CD4-positive, alpha-beta T cell (primary cell): ENCODE results near the gene ALDH3A2. TPM values are rescaled to one million over a fixed set of nuclear protein-coding genes. Genes with fewer than 3 reads are reported as not detected.

Experiments
- ATAC-seq: fragments of 200-7000 bp; cut with Tn5 transposase; one replicate; pipeline ENCODE4 v1.10.0; 2022; ENCODE audit warnings: mild to moderate bottlenecking; ENCODE audit not compliant: poor library complexity
- CTCF ChIA-PET: fragments of 350-600 bp; sonication (Branson Sonifier 250); formaldehyde crosslinking; loops from one replicate; lab custom pipeline; 2021; ENCODE audit warnings: antibody characterized with exemption, inconsistent platforms; lab: Charles Lee
- POLR2A ChIA-PET: fragments of 350-600 bp; sonication (Branson Sonifier 250); formaldehyde crosslinking; loops from one replicate; lab custom pipeline; 2021; ENCODE audit warnings: antibody characterized with exemption, inconsistent platforms; lab: Charles Lee
- DNase-seq, 14 experiments: peaks; one replicate each; pipeline ENCODE4 v3.0.0-alpha.2; 2013 to 2020; ENCODE audit warnings: mixed read lengths in 2 of 14
- H3K27ac ChIP-seq, 2 donors: one replicate each; pipeline versions ENCODE4 v1.5.1 to v1.7.0; 2013; ENCODE audit warnings: low read length in 2 of 2, low read depth in 1 of 2, mild to moderate bottlenecking in 1 of 2
- H3K27me3 ChIP-seq, 2 experiments: 1 replicate in 1 of 2; 2 replicates in 1 of 2; pipeline versions ENCODE4 v1.6.1 to v1.7.0; 2013; ENCODE audit warnings: low read length in 2 of 2, control low read depth in 1 of 2, mild to moderate bottlenecking in 1 of 2, moderate library complexity in 1 of 2; ENCODE audit not compliant: insufficient read depth in 2 of 2, control insufficient read depth in 1 of 2
- H3K36me3 ChIP-seq: one replicate; pipeline ENCODE4 v1.6.1; 2013; ENCODE audit warnings: low read length, control low read depth; ENCODE audit not compliant: insufficient read depth
- H3K4me1 ChIP-seq: one replicate; pipeline ENCODE4 v1.6.1; 2013; ENCODE audit warnings: low read length, control low read depth; ENCODE audit not compliant: insufficient read depth
- H3K4me3 ChIP-seq: one replicate; pipeline ENCODE4 v1.5.1; 2013; ENCODE audit warnings: mild to moderate bottlenecking, low read length, moderate library complexity
- H3K9me3 ChIP-seq, 2 experiments: 1 replicate in 1 of 2; 2 replicates in 1 of 2; pipeline versions ENCODE4 v1.6.1 to v1.7.0; 2013; ENCODE audit warnings: low read length in 2 of 2, mild to moderate bottlenecking in 2 of 2, control low read depth in 1 of 2, moderate library complexity in 1 of 2; ENCODE audit not compliant: control insufficient read depth in 1 of 2, insufficient read depth in 1 of 2
- H3K27ac Mint-ChIP-seq: one replicate; pipeline ENCODE4 v1.8.0; 2020; ENCODE audit warnings: mixed read lengths
- H3K27me3 Mint-ChIP-seq: one replicate; pipeline ENCODE4 v1.8.0; 2021; ENCODE audit warnings: mixed read lengths
- H3K36me3 Mint-ChIP-seq: one replicate; pipeline ENCODE4 v1.8.0; 2021; ENCODE audit warnings: low read depth, mixed read lengths
- H3K4me1 Mint-ChIP-seq: one replicate; pipeline ENCODE4 v1.8.0; 2021; ENCODE audit warnings: low read depth, mixed read lengths
- H3K4me3 Mint-ChIP-seq: one replicate; pipeline ENCODE4 v1.8.0; 2020; ENCODE audit warnings: mild to moderate bottlenecking, mixed read lengths
- H3K9me3 Mint-ChIP-seq: one replicate; pipeline ENCODE4 v1.8.0; 2020; ENCODE audit warnings: mixed read lengths
- CTCF ChIP-seq: fragments of 200-600 bp; IDR thresholded peaks from one replicate; pipeline ENCODE4 v1.8.0; 2022; ENCODE audit warnings: antibody characterized with exemption, mild to moderate bottlenecking
- intact Hi-C, 2 experiments: fragments of 100-400 bp; cut with DNase I in 1 of 2; cut with micrococcal nuclease in 1 of 2; formaldehyde crosslinking; loops; one replicate each; pipeline versions ENCODE4 v1.15.1 to v1.9.0; 2023 to 2025; cut with DNase I, micrococcal nuclease
- total RNA-seq, 174 experiments: library from RNA in 2 of 174; stranded (reverse) in 2 of 174; gene quantifications; one replicate each; pipeline ENCODE4 v1.2.3 and lab custom pipeline; 2021 to 2026

Gene ALDH3A2
- total RNA-seq, 2 experiments from 2014 or later = 20.0 to 20.9 TPM

DNA sequence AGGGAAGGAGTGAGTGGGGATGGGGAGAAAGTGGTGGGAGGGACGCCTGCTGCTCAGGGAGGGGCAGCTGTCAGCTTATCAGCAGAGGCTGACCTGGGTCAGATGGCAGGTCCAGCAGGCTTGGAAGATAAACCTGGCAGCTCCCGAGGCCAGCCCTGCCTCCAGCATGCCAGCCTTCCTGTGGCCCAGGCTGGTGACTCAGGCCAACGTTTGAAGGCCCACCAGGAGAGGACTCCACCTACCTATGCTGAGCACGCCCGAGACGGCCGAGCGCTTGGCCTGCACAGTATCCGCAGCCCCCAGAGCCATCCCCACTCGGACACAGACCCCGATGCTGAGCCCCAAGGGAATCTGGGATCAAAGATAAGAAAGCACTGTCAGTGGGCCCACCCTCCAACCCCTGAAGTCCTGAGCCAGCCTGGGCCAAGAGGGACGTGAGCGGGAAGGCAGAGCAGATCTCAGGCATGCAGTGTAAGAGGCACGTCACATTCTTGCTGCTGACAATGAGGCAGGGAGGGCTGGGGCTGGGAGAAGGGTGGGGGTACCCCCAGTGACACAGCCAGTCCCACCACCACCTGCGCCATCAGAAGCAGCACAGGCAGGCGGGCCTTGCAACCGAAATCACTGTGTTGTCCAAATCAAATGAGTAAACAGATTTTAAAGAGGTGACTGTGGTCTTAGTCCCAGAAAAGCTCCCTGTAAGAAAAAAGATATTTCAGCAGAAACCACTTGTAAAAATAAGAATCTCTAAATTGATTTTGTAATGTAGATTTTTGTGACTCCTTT, 55.5 kb downstream of the ALDH3A2 start:
- H3K27me3 ChIP-seq = no peaks in the 10 kb centered on the region
- no peaks in the 10 kb centered on the region for H3K36me3 ChIP-seq
- H3K27ac ChIP-seq = no peak overlapping the region
- no peak overlapping the region for H3K4me3 ChIP-seq
- Mint-ChIP-seq H3K9me3 (no peaks in the 10 kb centered on the region), H3K27ac (no peak overlapping the region), H3K4me3 (no peak overlapping the region), H3K36me3 (no peaks in the 10 kb centered on the region), H3K27me3 (no peaks in the 10 kb centered on the region), H3K4me1 (no peaks in the 10 kb centered on the region)
- H3K9me3 ChIP-seq = no peaks in the 10 kb centered on the region
- H3K4me1 ChIP-seq = no peaks in the 10 kb centered on the region
- ATAC-seq (no peak), DNase-seq (no peak)
- TF ChIP-seq CTCF = no peak
- intact Hi-C loops = no loop called here
- ChIA-PET POLR2A (no interaction called here), CTCF (no interaction called here)

GRCh38 chr17:19705201-19705600, 56.6 kb downstream of the ALDH3A2 start:
- no peak overlapping the region for H3K4me3 ChIP-seq
- no peak for TF ChIP-seq CTCF
- no peak overlapping the region for H3K27ac ChIP-seq
- Mint-ChIP-seq H3K27ac (no peak overlapping the region), H3K4me3 (no peak overlapping the region), H3K9me3 (no peaks in the 10 kb centered on the region), H3K27me3 (no peaks in the 10 kb centered on the region), H3K36me3 (no peaks in the 10 kb centered on the region), H3K4me1 (no peaks in the 10 kb centered on the region)
- H3K27me3 ChIP-seq = no peaks in the 10 kb centered on the region
- no peaks in the 10 kb centered on the region for H3K4me1 ChIP-seq
- DNase-seq = no peak
- intact Hi-C loops = no loop called here
- H3K36me3 ChIP-seq = no peaks in the 10 kb centered on the region
- H3K9me3 ChIP-seq = no peaks in the 10 kb centered on the region
- ChIA-PET CTCF (no interaction called here), POLR2A (interaction anchor here (0.6 kb wide), 1 partner anchor 55 kb away, joined by 4 read pairs; no protein-coding TSS in a partner anchor)
- no peak for ATAC-seq

DNA sequence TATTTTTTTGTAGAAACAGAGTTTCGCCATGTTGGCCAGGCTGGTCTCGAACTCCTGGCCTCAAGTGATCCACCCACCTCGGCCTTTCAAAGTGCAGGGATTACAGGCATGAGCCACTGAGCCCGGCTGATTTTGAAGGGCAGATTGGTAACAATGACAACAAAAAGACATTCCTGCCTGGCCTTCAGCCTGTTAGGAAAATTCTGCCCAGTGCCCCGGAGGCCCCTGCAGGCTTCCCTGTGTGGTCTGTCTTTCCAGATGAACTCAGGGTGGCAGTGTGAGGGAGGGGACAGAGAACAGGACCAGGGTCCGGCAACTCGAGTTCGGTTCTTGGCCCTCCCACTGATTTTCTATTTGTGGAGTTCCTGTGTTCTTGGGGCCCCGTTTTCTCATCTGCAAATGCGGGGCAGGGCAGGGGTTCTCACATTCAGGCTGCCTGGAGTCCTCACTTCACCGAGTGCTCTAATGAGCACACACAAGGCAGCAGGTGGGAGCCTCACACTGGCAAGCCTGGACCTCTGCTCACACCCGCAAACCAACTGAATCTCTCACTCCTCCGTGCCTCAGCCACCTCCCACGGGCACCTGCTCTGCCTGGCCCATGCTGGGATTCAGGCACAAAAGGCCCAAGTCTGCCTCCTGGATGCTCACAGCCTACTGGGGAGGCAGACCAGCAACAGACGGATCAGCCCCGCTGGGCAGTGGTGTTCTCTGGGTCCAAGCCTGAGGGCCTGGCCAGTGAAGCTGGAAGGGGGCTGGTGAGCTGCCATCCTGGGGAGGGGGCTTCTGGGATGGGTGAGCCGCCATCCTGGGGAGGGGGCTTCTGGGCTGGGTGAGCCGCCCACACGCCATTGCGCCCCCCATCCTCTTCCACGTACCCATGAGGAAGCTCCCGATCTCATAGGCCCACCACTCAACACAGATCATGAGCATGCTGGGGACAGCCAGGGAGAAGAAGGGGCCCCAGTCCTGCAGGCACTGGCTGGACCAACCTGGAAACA, 57.5 kb downstream of the ALDH3A2 start:
- CTCF ChIA-PET = no interaction called here

More for the DNA sequence above, 57.5 kb downstream of the ALDH3A2 start:
- Histone ChIP-seq H3K4me1 (no peaks in the 10 kb centered on the region), H3K36me3 (no peaks in the 10 kb centered on the region), H3K27ac (no peak overlapping the region), H3K4me3 (no peak overlapping the region), H3K9me3 (no peaks in the 10 kb centered on the region), H3K27me3 (no peaks in the 10 kb centered on the region)
- DNase-seq = no peak
- intact Hi-C loops = no loop called here
- ATAC-seq = no peak
- H3K27ac Mint-ChIP-seq = no peak overlapping the region
- POLR2A ChIA-PET = no interaction called here
- H3K4me1 Mint-ChIP-seq = no peaks in the 10 kb centered on the region
- H3K9me3 Mint-ChIP-seq = no peaks in the 10 kb centered on the region
- no peaks in the 10 kb centered on the region for H3K27me3 Mint-ChIP-seq
- no peak for TF ChIP-seq CTCF
- no peak overlapping the region for H3K4me3 Mint-ChIP-seq
- no peaks in the 10 kb centered on the region for H3K36me3 Mint-ChIP-seq
